Retinal pigment epithelial cell (primary cell): Measurements from ENCODE around the gene LMO7.

Source experiments
- DNase-seq: peaks from one replicate; pipeline ENCODE4 v3.0.0-alpha.2; 2010; ENCODE audit warnings: low read depth
- H3K4me3 ChIP-seq: 2 replicates; pipeline ENCODE4 v1.5.1; 2011; ENCODE audit warnings: mild to moderate bottlenecking, low read length, control low read depth, moderate library complexity
- CTCF ChIP-seq: conservative IDR thresholded peaks from 2 replicates; pipeline ENCODE4 v1.5.1; 2011; ENCODE audit warnings: low read depth, low read length, control low read depth, inconsistent platforms

Gene LMO7

GRCh38 chr13:75902166-75903104 is 266.3 kb downstream of the LMO7 start:
- no peak for TF ChIP-seq CTCF
- no peak for DNase-seq
- no peak overlapping the region for H3K4me3 ChIP-seq

- no peak overlapping the region for H3K4me3 ChIP-seq
- TF ChIP-seq CTCF, result no peak
- DNase-seq, result no peak
Measured at GRCh38 chr13:75904012-75904411, 267.9 kb downstream of the LMO7 start.

GRCh38 chr13:75906315-75906714 is 270.2 kb downstream of the LMO7 start:
- peak; percentile 3 for TF ChIP-seq CTCF
- H3K4me3 ChIP-seq, result no peak overlapping the region
- no peak for DNase-seq

- no peak for TF ChIP-seq CTCF
- no peak overlapping the region for H3K4me3 ChIP-seq
- DNase-seq, result no peak
Measured at GRCh38 chr13:75907044-75907443, 270.9 kb downstream of the LMO7 start.

- DNase-seq, result peak; percentile 48
- H3K4me3 ChIP-seq, result no peak overlapping the region
- TF ChIP-seq CTCF, result no peak
Measured at GRCh38 chr13:75908141-75908540, 272.0 kb downstream of the LMO7 start.
